ENCODE data around the gene RASSF3. TPM values are rescaled to one million over a fixed set of nuclear protein-coding genes. Genes with fewer than 3 reads are reported as not detected.
"Not testable (repeated sequence)": the region's sequence is repeated elsewhere in the genome, so short reads cannot be mapped to it uniquely, and the experiment has no call there.

Gene RASSF3
- total and polyA plus RNA-seq, 2 experiments from 2014 or later = 4.8 to 23.6 TPM

DNA sequence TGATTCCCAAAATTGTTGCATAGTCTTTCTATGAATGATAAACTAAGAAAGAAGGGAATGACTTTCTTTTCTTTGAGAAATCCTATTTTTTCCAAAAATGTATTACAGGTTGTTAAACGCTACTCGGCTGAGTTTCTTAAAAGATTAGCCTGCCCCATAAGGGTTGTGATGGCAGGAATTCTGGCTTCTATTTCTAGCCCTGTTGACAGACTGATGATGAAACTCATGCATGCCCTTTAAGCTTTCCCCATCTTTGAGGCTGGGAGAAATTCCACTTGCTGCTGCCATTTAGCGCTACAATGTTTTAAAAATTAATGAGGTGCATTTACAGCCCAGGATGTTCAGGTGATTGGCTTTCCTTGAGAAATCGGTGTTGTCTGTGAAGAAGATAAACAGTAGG, 33.2 kb upstream of the RASSF3 start:
- DNase-seq (ENCODE audit: low read depth in 1 of 2, low spot score in 1 of 2) = peak in 1 of 2 donors; percentile 41
- H3K27me3 ChIP-seq = no peaks in the 10 kb centered on the region
- TF ChIP-seq, protein P1, sequence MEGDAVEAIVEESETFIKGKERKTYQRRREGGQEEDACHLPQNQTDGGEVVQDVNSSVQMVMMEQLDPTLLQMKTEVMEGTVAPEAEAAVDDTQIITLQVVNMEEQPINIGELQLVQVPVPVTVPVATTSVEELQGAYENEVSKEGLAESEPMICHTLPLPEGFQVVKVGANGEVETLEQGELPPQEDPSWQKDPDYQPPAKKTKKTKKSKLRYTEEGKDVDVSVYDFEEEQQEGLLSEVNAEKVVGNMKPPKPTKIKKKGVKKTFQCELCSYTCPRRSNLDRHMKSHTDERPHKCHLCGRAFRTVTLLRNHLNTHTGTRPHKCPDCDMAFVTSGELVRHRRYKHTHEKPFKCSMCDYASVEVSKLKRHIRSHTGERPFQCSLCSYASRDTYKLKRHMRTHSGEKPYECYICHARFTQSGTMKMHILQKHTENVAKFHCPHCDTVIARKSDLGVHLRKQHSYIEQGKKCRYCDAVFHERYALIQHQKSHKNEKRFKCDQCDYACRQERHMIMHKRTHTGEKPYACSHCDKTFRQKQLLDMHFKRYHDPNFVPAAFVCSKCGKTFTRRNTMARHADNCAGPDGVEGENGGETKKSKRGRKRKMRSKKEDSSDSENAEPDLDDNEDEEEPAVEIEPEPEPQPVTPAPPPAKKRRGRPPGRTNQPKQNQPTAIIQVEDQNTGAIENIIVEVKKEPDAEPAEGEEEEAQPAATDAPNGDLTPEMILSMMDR (IDR thresholded peaks at IDR 0.05; ENCODE audit: low read depth, low read length) = no peak
- H3K27ac ChIP-seq = no peak overlapping the region
- H3K36me3 ChIP-seq = no peaks in the 10 kb centered on the region
- H3K9me3 ChIP-seq (ENCODE audit: low read depth) = no peaks in the 10 kb centered on the region
- no peak overlapping the region for H3K4me3 ChIP-seq
- peaks cover 6% of the 10 kb centered on the region for H3K4me1 ChIP-seq (ENCODE audit: low read depth)

DNA sequence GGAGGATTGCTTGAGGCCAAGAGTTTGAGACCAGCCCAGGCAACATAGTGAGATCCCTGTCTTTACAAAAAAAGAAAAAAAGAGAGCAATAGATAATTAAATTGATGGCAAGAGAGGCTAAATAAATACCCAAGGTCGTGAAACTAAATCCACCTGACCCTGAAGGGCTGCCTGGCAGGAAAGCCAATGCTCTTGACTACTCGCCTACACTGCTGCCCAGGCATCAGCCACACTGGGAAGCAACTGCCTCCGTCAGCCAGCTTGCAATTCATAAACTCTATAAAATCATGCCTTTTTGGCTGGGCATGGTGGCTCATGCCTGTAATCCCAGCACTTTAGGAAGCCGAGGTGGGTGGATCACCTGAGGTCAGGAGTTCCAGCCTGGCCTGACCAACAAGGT, 31.7 kb upstream of the RASSF3 start:
- TF ChIP-seq, protein P1 (IDR thresholded peaks at IDR 0.05; ENCODE audit: low read depth, low read length) = no peak
- H3K27me3 ChIP-seq = no peaks in the 10 kb centered on the region
- no peak for DNase-seq (ENCODE audit: low read depth in 1 of 2, low spot score in 1 of 2)
- H3K4me3 ChIP-seq = no peak overlapping the region
- no peak overlapping the region for H3K27ac ChIP-seq
- H3K4me1 ChIP-seq (ENCODE audit: low read depth) = peaks cover 6% of the 10 kb centered on the region
- no peaks in the 10 kb centered on the region for H3K9me3 ChIP-seq (ENCODE audit: low read depth)
- no peaks in the 10 kb centered on the region for H3K36me3 ChIP-seq

DNA sequence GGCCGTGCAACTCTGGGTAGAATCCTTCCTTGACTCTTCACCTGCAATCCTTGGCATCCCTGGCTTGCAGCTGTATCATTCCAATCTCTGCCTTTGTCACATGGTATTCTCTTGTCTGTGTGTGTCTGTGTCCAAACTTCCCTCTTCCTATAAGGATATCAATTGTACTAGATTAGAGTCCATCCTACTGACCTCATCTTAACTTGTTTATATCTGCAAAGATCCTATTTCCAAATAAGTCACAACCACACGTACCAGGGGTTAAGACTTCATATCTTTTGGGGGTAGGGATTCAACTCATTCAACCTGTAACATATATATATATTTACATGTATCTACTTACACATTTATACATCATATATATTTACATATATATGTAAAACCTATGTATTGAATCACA, 29.6 kb upstream of the RASSF3 start:
- DNase-seq (ENCODE audit: low read depth in 1 of 2, low spot score in 1 of 2) = no peak
- Histone ChIP-seq H3K36me3 (no peaks in the 10 kb centered on the region), H3K27ac (no peak overlapping the region), H3K4me1 (ENCODE audit: low read depth) (peaks cover 9% of the 10 kb centered on the region), H3K9me3 (ENCODE audit: low read depth) (no peaks in the 10 kb centered on the region), H3K27me3 (no peaks in the 10 kb centered on the region), H3K4me3 (no peak overlapping the region)
- TF ChIP-seq, protein P1 (IDR thresholded peaks at IDR 0.05; ENCODE audit: low read depth, low read length) = no peak

DNA sequence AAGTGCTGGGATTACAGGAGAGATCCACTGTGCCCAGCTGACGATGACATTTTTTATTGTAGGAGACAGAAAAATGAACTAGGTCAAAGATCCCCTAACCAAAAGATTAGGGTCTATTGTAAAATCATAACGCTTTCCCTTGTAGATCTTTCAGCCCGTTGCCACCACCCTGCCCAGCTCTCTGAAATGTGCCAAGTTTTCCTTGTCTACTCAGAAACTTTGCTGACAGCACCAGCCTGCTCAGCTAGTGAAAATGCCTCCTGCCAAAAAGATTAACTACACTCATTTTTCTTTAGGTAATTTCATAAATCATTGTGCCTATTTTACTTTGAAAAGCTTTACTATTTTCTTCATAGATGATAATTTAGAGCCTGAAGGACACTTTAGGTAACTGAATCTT, 28.2 kb upstream of the RASSF3 start:
- no peak overlapping the region for H3K4me3 ChIP-seq
- DNase-seq (ENCODE audit: low read depth in 1 of 2, low spot score in 1 of 2) = no peak
- TF ChIP-seq, protein P1 (IDR thresholded peaks at IDR 0.05; ENCODE audit: low read depth, low read length) = no peak

DNA sequence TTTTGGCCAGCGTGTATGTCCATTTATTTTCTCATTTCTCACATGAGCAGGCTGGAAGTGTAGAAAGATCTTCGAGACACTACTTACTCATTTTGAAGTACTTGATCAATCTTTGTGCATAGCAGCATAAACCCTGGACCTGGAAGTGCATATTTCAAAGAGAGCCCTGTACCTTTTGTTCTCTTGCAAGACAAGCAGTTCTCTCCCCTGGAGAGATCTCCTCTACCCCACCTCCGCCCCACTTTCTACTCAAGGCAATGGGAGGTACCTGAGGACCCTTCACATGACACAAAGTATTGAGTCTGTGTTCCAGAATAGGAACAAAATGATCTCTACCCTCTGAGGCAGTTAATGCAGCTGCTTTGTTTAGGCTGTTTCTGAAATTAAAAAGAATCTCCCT, 27.4 kb upstream of the RASSF3 start:
- no peaks in the 10 kb centered on the region for H3K36me3 ChIP-seq
- no peak overlapping the region for H3K27ac ChIP-seq
- TF ChIP-seq, protein P1 (IDR thresholded peaks at IDR 0.05; ENCODE audit: low read depth, low read length) = no peak
- no peaks in the 10 kb centered on the region for H3K9me3 ChIP-seq (ENCODE audit: low read depth)
- H3K4me1 ChIP-seq (ENCODE audit: low read depth) = peaks cover 3% of the 10 kb centered on the region
- no peak for DNase-seq (ENCODE audit: low read depth in 1 of 2, low spot score in 1 of 2)
- no peak overlapping the region for H3K4me3 ChIP-seq
- no peaks in the 10 kb centered on the region for H3K27me3 ChIP-seq

More for the DNA sequence above, 28.2 kb upstream of the RASSF3 start:
- H3K27ac ChIP-seq = no peak overlapping the region
- H3K4me1 ChIP-seq (ENCODE audit: low read depth) = peaks cover 4% of the 10 kb centered on the region
- H3K27me3 ChIP-seq = no peaks in the 10 kb centered on the region
- H3K36me3 ChIP-seq = no peaks in the 10 kb centered on the region
- no peaks in the 10 kb centered on the region for H3K9me3 ChIP-seq (ENCODE audit: low read depth)

DNA sequence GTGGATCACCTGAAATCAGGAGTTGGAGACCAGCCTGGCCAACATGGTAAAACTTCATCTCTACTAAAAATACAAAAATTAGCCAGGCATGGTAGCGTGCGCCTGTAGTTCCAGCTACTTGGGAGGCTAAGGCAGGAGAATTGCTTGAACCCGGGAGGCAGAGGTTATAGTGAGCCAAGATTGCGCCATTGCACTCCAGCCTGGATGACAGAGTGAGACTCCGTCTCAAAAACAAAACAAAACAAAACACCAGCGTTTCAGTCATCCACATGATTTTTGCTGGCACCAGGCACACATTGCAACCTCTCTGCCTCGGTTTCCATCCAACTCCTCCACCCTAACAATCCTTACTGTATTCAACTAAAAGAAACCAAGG, 26.9 kb upstream of the RASSF3 start:
- not testable (repeated sequence) for H3K9me3 ChIP-seq (ENCODE audit: low read depth); H3K4me1 ChIP-seq (ENCODE audit: low read depth); DNase-seq (ENCODE audit: low read depth in 1 of 2, low spot score in 1 of 2); H3K27ac ChIP-seq; H3K27me3 ChIP-seq; H3K36me3 ChIP-seq; H3K4me3 ChIP-seq
